Amniotic epithelial cell (primary cell): ENCODE measurements around the gene PNMT.

Source experiments
- DNase-seq: peaks from one replicate; pipeline ENCODE4 v3.0.0-alpha.2; 2010; ENCODE audit warnings: low read depth

PNMT gene, protein sequence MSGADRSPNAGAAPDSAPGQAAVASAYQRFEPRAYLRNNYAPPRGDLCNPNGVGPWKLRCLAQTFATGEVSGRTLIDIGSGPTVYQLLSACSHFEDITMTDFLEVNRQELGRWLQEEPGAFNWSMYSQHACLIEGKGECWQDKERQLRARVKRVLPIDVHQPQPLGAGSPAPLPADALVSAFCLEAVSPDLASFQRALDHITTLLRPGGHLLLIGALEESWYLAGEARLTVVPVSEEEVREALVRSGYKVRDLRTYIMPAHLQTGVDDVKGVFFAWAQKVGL

DNA sequence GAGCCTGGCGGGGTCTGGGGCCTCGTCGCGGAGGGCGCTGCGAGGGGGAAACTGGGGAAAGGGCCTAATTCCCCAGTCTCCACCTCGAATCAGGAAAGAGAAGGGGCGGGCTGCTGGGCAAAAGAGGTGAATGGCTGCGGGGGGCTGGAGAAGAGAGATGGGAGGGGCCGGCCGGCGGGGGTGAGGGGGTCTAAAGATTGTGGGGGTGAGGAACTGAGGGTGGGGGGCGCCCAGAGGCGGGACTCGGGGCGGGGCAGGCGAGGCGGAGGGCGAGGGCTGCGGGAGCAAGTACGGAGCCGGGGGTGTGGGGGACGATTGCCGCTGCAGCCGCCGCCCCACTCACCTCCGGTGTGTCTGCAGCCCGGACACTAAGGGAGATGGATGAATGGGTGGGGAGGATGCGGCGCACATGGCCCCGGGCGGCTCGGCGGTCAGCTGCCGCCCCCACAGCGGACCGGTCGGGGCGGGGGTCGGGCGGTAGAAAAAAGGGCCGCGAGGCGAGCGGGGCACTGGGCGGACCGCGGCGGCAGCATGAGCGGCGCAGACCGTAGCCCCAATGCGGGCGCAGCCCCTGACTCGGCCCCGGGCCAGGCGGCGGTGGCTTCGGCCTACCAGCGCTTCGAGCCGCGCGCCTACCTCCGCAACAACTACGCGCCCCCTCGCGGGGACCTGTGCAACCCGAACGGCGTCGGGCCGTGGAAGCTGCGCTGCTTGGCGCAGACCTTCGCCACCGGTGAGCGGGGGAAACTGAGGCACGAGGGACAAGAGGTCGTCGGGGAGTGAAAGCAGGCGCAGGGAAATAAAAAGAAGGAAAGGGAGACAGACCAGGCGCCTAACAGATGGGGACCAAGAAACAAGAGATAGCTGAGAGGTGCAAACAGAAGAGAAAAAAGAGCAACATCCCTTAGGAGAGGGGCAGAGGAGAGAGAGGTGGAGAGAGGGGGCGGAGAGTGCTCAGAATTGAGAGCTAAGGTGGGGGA, at the start of gene PNMT:
Gene PNMT, plus strand, starts transcription at position 509 of the 980 bp plus-strand sequence. Its CDS starts 23 bp downstream, at position 532.
- DNase-seq = peak; percentile 48

DNA sequence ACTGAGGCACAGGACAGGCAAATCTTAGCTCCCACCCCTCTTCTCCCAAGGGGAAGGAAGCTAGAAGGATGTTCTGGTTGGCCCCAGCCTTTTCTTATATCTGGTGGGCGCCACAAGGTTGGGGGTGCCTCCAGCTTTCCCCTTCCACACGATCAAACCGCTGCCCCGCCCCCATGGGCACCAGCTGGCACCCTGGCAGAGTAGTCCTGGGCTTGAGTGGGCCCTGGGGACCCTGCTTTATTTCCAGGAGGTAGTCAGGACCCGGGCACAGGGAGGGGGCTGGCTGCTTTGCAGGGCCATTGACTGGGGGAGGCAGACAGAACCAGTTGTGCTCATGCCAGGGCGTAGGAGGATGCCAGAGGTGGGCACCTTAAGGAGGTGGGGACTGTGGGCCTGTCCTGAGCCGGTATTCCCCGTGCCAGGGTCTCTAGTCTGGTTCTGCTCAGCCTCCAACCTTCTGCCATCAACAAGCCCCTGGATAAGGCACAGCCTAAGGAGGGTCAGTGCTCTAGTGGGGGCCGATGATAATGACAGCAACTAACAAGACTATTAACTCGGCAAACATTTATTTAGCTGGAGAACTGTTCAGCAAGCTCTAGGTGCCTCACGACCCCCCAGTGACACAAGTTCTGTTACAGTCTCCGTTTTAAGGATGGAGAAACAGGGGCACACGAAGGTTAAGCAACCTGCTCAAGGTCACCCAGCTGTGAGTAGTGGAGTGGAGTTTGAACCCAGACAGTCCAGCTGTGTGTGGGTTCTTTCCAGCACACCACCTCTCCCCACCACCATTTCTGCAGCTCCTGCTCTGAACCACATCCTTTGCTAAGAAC, 49.1 kb upstream of the PNMT start:
- DNase-seq = no peak

DNA sequence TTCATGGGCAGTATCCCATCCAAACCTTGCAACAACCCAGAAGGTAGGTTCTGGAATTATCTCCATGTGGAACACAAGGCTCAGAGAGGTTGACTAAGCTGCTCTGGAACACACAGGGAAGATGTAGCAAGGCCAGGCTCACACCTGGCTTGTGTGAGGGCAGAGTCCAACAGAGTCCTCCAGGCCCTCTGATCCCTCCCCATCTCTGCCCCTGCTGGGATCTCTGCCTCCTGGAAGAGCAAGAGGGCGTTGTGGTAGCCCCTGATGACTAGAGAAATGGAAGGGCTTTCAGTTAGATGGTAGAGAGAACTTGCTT, 48.5 kb upstream of the PNMT start:
- DNase-seq = no peak

DNA sequence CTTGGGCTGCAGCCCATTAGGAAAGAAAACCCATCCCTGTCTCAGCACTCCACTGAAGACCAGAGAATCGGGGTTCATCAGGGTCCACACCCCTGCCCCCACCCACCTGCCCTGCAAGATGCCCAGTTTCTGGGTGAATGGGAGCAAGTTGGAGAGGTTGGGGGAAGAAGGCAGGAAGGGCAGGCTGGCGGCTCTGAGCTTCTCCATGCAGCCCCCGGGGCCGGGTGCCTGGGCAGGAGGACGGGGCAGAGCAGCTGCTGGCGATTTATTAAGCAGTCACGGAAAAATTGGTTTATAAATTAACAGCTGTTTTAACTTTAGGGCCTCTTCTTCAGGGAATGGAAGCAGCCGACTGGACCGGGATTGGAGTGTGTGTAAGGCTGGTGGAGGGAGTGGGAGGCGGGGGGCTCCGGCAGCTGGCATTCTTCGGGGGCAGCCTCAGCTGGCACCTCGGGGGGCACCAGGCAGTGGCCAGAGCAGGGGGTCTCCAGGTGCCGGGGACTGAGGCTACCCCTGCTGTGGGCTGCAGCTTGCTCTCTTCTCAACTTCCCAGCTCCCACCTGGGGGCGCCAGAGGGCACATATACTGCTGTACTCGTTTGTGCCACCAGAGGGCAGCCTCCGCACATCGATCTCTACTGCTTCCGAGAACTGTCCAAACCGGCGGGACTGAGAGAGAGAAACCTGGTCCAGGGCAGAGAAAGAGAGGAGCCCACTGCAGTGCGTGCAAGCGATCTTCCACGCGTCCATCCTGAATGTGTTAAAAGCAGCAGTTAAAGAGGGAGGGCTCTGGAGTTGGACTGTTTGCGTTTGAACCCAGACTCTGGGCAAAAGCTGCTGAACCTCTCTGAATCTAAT, 46.5 kb upstream of the PNMT start:
- DNase-seq = peak; percentile 54

DNA sequence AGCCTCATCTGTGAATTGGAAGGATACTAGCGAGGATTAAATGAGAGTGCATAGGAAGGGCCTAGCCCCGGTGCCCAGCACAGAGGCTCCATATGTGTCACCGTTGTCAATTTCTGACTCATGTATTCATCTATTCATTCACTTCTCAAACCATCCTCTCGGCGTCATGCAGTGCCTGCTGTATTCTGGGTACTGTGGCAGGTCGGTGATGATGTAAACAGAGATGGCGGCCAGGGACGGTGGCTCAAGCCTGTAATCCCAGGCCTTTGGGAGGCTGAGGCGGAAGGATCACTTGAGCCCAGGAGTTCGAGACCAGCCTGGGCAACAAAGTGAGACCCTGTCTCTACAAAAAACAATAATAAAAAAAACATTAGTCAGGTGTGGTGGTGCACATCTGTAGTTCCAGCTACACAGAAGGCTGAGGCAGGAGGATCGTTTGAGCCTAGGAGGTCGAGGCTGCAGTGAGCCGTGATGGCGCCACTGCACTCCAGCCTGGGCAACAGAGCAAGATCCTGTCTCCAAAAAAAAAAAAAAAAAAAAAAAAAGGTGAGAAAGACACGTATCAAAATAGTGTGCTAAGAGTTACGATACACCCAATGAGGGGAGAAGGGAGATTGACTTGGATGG, 45.8 kb upstream of the PNMT start:
- no peak for DNase-seq

DNA sequence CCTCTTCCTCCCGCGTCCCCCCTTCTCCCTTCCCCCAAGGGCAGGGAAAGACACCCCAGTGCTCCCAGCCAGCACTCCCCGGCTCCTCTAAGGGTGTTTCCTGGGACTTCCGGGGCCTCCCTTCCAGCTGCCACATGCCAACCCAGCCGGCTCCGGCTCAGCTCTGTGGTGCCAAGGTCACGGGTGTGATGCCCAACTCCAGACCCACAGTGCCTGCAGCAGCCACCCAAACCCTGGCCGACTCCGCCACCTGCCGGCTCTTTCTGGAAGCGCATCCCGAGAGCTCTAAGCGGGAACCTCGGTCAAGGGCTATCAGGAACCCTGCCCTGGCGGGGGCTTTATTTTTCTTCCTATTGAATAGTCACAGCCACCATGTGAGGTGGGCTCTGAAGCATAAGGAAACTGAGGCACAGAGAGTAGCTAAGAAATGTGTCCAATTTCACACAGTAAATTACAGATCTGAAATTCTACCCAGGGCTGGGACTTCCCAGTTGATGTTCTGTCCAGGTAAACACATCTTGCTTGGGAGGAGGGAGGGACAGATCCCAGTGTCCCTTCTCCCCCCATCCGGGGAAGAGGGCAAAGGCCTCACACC, 44.8 kb upstream of the PNMT start:
- DNase-seq = peak; percentile 40

DNA sequence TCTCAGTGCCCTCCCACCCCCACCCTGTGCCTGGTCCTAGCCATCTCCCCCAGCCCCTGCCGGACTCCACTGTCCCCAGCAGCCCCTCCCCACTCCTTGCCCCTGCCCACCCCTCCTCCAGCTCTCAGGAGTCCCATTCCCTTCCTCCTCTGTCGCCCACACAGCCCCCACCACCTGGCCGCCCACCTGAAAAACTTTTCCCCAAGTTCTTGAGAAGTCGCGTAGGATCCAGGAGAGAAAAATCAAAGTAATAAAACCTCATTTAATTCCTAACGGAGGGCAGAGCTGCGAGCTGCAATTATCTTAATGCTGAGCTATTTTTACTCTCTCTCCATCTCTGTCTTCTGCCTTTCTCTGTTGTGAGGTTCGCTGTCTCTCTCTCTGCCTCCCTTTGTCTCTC, 43.9 kb upstream of the PNMT start:
- DNase-seq = no peak

DNA sequence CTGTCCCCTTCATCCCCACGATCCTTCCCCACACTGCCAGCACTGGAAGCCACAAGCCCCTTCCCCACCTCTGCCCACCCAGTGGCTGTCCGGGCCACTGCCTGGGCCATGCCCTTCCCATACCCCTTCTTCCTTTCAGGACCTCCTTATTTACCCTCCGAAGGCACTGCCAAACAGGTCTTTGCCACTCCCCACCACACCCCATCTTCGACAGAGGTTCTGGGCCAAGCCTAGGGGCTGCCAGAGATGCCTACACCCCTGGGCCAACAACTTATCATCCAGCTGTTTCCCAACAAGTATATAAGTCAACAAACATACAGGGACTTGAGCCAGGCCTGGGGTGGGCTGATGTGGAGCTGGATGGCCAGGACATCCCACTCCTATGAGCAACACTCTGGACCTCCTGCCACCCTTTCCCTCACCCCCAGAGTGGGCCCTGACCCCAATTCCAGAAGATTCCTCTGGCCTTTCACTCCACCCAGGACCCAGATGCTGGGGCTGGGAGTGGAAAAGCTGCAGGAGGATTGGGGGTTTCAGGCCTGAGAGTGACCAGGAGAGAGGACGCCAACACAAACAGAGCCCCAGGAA, 43.0 kb upstream of the PNMT start:
- DNase-seq = no peak

DNA sequence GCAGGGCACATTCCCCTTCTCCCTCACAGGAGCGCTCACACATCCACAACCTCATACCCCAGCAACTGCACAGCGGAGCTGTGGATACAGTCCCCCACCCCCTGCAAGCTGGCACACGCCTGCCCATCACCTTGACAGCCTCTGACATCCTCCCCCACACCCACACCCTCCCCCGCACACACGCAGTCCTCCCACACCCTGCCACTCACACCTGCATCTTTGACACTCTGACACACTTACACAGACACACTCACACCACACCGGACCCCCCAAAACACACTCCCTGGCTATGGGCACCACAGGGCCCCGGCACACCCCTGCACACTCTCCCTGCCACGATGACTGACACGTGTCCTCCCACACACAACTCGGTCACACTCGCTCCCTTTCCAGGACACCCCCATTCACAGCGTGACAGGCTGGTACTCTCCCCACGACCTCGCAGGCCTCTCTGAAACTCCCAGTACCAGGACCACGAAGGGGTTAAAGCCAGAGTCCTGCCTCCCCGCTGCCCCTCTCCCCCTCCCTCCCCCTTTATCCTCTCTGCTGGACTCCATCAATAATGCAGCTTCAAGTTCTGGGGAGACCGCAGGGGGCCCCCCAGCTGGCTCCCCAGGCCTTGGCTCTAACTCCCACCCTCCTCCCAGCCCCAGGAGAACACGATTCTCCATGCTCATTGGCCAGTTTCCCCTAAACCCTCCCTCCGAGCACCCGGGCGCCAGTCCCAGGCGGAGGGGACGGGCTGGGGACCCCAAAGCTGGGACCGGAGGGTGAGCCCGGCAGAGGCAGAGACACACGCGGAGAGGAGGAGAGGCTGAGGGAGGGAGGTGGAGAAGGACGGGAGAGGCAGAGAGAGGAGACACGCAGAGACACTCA, 41.8 kb upstream of the PNMT start, which contains the start of gene PPP1R1B:
Gene PPP1R1B, plus strand, starts transcription at position 782 of the 876 bp plus-strand sequence. CDS start 441 bp downstream, outside the sequence.
- DNase-seq = no peak

DNA sequence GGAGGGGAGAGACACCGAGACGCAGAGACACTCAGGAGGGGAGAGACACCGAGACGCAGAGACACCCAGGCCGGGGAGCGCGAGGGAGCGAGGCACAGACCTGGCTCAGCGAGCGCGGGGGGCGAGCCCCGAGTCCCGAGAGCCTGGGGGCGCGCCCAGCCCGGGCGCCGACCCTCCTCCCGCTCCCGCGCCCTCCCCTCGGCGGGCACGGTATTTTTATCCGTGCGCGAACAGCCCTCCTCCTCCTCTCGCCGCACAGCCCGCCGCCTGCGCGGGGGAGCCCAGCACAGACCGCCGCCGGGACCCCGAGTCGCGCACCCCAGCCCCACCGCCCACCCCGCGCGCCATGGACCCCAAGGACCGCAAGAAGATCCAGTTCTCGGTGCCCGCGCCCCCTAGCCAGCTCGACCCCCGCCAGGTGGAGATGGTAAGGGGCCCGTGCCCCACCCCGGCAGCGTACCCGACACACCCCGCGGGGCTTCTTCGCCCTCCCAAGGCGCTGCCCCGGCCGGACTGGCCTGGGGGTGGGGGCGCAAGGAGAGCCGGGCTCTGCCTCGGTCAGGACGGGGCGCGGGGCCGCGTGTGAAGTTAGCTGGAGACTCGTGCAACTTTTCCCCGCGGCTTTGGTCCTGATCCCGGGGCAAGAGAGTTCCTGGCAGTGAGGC, 41.1 kb upstream of the PNMT start:
- no peak for DNase-seq

DNA sequence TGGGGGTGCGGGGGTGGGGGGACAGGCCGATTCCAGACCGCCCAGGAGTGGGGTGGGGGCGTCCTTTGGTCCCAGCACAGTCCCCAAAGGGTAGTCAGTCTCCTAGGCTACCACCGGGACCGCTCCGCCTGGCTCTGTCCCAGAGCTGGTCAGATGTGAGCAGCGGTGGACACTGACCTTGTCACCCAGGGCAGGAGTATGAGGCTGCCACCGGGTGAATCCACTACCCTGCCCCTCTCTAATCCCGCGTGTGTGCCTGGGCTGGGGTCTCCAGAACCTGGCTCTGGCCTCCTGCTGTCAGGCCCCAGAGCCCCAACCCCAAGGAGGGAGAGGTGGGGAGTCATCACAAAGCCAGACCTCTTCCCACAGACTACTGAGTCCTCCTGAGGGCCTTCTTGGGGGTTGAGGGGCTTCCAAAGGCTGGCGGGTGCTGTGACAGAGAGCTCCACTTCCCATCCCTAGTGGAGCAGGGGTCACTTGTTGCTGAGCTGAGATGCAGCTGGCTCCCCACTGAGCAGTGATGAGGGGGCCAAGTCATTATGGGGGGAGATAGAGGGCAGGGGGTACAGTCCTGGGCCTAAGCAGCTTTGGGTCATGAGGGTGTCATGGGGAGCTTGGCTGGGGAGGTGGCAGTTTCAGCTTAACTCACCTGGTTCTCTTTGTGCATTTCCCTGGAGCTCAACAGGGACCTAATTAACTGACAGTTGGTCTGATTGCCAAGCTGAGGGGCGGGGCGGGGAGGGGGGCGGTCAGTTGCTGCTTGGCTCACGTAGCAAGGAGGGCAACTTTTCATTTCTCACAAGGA, 40.3 kb upstream of the PNMT start:
- no peak for DNase-seq

DNA sequence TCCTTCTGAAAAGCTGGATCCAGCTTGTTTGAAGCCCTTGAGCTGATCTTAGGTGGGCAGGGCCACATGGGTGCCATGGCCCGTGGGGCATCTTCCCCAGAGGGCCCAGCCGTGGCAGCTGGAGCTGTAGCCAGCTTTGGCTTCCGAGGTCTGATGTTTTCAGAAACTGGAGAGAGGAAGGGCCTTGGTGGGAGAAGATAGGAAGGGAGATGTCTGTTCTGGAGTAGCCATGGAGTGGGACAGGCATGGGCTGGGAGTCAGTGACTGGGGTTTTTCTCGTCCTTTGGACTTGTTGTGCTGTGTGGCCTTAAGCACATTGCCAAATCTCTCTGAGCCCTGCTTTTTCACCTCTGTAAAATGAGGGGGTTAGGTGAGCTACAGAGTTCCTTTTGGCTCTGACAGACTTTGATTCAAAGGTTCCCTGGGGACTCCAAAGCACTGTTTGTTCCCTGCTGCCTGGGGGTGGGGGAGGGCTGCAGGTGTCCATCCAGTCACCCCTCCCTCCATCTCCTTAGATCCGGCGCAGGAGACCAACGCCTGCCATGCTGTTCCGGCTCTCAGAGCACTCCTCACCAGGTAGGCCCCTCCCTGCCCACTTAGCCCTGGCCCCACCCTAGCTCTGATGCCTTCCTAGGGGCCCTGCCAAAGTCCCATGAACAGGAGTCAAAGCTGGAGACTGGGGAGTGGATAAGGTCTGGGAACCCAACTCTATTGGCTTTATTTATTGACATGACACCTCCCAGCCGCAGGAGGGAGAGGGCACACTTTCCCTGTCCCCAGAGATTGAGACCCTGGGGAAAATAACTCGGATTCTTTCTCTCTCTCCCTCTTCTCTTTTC, 39.4 kb upstream of the PNMT start:
- no peak for DNase-seq

DNA sequence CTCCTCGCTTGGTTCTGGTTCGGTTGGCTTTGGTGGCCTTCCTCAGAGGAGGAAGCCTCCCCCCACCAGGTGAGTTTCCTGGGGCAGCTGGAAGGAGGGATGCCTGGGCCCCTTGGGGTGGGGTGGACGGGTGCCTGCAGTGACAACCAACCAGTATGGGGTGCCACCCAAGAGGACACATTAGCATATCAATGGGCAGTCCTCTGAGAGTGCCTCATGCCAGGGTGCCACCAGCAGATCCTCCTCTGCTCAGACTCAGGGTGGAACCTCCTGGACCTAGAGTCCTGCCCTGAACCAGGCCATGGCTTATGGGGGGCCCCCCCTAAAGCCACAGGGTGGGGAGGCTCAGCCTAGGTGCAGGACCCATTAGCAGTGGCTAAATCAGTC, 38.8 kb upstream of the PNMT start:
- DNase-seq = no peak

DNA sequence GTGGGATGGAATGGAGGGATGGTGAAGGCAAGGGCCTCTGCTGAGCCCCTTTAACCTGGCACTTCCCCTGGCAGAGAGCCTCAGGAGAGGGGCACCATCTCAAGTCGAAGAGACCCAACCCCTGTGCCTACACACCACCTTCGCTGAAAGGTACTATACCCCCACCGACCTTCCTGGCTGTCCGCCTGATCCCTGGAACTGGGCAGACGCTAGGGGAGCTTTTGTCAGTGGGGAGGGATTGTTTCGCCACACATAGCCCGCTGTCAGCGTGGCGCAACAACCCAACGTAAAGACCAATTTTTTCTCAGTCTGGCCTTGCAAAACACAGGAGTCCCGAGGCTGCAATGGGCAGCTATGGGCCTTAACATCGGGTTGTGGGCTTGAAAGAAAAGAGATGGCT, 38.4 kb upstream of the PNMT start:
- DNase-seq = peak; percentile 35

DNA sequence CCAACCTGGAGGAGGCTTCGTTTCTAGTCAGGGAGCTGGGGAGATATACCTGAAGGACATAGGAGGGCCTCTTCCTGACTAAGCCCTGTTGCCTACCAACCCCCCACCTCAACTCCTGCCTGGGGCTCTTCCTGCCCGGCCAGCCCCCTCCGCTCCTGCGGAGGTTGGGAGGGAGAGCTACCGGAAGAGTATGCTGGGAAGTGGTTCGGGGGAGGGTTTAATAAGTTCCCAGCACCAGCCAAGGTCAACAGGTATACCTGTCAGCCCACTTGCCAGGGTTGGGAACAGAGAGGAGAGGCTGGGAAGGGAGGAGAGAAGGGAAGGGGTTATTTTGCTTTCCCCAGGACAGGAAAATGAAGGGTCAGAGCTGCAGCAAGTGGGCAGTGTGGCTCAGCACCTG, 36.9 kb upstream of the PNMT start:
- DNase-seq = no peak

DNA sequence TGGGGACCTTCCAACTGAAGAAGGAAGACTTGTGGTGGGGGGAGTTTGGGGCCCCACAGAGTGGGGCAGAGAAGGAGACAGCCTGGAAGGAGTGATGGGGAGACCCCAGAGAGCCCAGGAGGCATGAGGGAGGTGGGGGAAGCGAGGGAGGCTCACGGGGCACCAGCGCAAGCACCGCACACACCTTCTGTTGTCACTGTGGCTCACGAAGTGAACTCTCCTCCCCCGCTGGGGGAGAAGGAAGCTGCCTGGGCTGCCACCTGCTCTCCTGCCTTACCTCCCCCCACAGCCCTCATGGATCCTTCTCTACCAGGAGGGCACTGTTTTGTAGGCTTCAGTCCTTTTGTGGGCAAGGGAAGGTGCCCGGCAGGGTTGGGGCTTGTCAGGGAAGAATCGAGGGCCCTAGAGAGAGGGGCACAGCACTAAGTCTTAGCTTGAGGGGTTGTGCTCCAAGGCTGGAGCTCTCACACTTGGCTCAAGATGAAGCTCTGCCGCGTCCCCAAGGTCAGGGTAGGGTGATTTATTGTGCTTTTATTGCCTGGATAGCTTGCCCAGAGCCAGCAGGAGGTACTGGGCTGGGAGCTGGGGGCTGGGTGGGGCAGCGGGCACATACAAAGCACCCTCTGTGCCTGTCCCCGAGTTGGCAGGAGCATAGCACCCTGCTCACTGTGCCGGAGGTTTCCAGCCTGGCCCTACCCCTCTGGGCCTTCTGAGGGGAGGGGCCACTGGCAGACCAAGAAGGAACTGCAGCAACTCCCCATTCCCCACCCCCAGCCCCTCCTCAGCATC, 35.9 kb upstream of the PNMT start:
- no peak for DNase-seq
